ENCODE data around the gene CNNM4. TPM values are rescaled to one million over a fixed set of nuclear protein-coding genes. Genes with fewer than 3 reads are reported as not detected.

The CNNM4 gene
- polyA plus RNA-seq, 5 donors, result 12.4 to 19.0 (median 15.6) TPM

DNA sequence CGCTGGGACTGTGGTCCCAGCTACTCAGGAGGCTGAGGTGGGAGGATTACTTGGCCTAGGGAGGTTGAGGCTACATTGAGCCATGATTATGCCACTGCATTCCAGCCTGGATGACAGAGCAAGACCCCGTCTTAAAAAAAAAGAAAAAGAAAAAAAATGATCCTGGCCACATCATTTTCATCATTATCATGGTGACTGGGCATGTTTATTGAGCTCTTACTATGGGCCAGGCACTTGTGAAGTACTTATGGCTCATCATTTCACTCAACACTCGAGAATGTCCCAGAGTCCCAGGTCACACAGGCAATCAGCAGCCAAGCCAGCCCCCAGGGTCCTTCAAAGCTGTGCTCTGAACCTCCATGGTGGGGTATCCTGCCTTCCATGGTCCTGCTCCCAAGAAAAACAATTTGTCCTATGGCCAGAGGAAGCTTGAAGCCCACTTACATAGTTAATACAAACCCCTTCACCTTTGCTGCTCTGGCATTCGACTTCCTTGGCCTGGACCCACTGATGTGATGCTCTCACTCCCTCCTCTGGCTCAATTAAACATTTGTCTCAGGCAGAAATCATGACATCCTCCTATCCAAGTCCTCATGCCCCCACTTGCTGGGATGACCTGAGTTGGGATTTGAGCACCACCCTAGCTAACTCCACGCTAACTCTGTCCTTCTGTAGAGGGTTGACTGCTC is 3.8 kb upstream of the CNNM4 start:
- no peak for DNase-seq

DNA sequence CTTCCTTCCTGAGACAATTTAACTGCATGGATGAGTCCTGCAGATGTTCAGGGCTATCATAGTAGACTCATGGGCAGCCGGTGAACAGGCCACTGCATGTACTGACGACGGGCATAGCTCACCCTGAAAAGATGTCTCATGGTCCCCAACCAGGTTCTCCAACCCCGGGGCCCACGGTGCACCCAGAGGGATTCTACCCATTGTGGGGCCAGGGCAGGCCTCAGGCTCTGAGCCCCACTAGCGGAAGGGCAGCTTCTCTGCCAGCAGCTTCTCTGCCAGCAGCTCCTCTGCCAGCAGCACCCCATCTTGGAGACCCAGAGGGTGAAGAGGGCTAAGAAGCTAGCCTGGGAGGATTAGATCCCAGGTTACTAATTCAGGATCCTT is 3.2 kb upstream of the CNNM4 start:
- DNase-seq, result no peak

- no peak for DNase-seq
Measured at GRCh38 chr2:96758987-96759386, 1.7 kb upstream of the CNNM4 start.

DNA sequence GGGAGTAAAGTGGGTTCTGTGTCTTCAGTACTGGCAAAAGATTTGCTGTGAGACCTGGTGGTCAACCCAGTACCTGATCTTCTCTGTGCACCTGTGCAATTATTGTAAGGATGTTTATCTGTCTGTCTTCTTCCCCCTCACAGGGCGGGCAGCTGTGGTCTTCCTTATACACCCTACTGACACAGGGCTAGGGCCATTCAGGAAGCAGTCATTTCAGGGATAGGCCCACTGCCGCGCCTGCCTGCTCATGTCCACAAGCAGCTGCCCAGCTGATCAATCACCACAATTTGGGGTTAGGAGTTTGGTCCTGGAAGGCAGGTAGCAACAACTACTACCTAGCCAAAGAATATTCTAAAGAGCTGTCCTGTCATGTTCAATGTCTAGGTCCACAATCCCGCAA is 1.2 kb upstream of the CNNM4 start:
- DNase-seq, result no peak

- DNase-seq, result peak; percentile 39 to 41
Measured at GRCh38 chr2:96760986-96761832, 507 bp downstream of the CNNM4 start.

DNA sequence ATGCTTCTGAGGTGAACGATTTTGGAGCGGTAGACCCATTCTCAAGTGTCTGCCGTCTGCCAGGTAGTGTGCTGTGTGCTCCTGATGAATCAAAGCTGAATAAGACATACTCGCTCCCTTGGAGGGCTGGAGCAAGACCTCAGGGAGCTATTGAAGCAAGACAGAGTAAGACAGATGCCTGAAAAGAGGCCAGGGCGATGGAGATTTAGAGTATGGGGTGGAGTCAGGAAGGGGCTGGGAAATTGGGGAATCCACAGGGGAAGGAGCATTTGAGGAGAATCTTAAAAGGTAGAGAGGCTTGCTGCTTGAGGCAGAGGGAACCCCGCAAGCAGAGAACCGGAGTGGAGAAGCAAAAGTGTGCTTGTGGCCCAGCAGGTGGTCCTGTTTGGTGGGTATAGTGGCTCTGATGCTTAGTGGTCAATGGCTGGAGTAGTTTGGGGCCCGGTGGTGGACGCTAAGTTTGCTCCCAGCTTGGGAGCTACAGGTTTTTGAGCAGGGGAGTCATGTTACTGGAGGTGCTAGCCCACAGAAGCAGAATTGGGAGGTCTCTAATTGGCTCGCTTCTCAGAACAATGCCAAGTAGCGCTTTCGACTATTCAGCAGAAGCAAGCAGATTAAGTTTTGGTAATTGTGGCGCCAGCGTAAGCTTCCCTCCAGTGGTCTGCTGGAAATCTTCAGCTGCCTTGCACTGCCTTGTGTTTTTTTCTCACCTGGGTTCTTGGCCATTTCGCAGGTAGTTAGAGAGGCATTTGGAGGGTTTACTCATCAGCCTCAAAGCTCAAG is 2.0 kb downstream of the CNNM4 start:
- peak in 1 of 2 donors; percentile 22 for DNase-seq

GRCh38 chr2:96763511-96764252 is 3.0 kb downstream of the CNNM4 start:
- peak in 1 of 2 donors; percentile 18 for DNase-seq

DNA sequence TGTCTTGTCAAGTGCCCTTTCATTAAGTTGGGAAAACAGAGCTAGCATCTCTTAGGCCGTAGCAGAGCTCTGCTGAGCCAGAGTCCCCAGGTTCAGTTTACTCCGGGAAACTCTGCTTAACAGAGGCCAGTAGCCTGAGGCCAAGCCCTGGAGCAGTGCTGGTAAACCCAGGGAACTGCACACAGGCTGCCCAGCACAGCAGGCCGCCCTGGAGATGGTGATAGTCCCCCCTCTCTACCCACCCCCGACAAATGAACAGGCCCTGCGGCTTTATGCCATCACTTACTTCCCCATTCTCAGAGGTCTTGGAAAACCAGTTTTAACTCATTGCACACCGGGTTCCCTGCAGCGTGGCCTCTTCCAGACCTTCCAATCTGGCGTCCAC is 3.5 kb downstream of the CNNM4 start:
- no peak for DNase-seq

DNA sequence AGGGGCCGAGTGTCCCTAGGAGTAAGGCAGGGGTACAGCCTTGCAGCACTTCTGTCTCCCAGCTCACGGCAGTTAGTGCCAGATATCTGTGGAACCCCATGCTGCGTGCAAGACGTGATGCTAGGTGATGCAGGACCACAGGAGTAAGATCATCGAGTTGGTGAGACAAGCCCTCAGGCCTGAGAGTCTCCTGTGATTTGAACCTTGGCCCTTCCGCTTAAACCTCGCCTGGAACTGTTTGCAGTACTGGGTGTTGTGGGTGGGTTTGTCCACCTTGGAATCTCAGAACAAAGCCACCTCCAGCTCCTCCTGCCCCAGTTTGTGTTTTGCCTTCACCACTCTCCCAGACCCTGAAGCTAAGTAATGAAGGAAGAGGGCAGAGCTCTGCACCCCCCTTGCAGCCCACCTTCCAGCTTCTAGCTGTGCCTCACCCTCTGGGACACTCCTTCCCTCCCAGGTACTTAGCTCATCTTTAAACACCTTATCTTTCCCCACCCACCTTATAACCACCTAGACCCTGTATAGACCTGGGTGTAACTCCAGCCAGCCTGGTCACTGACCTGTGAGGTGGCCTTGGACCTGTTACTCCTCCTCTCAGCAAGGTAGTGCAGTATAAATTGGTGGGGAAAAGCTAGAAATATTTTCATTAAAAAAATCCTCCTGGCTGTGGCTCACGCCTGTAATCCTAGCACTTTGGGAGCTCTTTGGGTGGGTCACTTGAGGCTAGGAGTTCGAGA is 6.6 kb downstream of the CNNM4 start:
- DNase-seq, result no peak

GRCh38 chr2:96768083-96768561 is 7.4 kb downstream of the CNNM4 start:
- no peak for DNase-seq

GRCh38 chr2:96769814-96770213 is 9.1 kb downstream of the CNNM4 start:
- DNase-seq, result no peak

DNA sequence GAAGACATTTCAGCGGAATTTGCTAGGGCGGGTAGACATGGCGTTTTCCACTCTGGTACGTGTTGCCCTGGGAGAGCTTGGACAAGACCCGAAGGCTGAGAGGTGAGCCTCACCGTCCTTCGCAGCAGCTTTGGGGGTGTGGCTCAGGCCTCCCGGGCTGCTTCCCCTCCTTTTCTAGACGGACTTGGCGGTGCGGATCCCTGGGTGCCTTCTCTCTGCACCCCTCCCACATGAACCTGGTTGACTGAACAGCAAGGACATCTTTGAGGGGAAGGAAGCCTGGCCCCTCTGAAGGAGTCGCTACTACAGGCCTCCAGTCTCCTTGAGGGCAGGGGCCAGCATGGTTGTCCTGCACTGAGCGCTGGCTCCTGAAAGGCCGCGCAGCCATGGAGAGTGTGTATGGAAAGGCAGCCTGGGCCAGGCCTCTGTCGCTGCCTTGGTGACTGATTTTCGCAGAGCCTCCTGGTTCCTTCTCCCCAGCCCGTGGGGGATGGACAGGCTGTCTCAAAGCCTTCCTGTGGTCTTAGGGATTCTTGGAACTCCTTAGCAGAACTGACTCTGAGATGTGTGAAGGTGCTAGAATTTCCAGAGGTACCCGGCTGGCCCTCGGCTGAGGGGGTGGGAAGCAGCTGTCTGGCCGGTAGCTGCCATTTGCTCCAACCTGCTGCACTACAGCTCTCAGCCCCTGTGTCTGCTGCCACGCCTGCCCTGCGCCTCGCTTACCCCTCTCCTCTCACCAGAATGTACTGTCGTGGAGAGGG is 9.9 kb downstream of the CNNM4 start:
- DNase-seq, result no peak

DNA sequence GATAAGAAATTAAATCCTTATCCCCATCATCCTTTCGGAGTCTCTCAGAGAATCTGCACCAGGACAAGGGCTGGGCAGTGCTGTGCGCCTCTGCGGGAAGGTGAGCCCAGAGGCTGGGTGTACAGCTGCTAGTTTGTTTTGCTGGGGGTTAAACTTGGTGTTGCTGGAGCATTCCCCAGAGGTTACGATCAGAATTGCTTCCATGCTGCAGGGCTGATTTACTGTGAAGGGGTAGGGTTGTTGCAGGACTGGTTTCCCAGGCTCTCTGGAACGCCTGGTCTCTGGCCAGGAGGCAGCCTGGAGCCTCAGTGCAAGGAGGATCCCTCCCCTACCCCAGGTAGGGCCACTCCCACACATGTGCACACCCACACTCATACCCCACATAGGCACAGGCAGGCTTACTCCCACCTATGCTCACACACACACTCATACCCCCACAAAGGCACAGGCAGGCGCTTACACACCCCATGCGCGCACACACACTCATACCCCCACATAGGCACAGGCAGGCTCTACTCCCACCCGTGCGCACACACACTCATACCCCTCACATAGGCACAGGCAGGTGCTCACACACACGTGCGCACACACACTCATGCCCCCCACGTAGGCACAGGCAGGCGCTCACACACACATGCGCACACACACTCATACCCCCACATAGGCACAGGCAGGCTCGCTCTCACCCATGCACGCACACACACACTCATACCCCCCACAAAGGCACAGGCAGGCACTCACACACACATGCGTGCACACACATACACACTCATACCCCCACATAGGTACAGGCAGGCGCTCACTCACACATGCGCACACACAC is 11.3 kb downstream of the CNNM4 start:
- peak; percentile 40 to 47 for DNase-seq

GRCh38 chr2:96772903-96773671 is 12.4 kb downstream of the CNNM4 start:
- no peak for DNase-seq

DNA sequence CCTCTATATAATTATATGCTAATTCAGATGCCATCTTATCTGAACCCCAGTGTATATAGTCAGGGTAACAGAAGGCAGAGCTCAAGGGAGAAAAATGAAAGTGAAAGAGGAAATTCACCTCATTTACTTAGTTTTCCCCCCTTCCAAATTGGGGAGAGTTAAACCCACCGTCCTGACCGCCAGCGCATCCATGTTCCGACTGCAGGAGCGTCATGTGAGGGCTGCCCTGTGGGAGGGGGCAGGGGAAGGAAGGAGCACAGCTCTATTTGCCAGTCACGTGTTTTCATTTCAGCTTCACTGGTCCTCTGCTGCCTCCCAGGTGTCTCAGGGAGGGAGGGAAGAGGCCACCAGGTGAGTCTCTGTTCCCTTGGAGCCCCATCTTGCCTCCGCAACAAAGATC is 13.2 kb downstream of the CNNM4 start:
- no peak for DNase-seq

DNA sequence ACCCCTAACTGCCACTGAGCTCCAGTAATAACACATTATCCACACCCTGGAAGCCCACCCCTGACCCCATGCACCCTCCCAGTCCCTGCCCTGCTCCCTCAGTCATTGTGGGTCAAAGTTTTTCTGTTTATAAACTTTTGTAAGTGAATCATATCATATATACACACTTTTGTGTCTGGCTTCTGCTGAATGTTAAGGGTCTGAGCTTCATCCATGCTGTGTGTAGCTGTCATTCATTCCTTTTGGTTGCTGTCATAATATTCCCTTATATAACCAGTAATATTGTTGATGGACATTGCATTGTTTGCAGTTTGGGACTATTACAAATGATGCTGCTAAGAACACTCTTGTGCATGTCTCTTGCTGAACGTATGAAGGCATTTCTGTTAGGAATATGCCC is 14.5 kb downstream of the CNNM4 start:
- DNase-seq, result no peak

DNA sequence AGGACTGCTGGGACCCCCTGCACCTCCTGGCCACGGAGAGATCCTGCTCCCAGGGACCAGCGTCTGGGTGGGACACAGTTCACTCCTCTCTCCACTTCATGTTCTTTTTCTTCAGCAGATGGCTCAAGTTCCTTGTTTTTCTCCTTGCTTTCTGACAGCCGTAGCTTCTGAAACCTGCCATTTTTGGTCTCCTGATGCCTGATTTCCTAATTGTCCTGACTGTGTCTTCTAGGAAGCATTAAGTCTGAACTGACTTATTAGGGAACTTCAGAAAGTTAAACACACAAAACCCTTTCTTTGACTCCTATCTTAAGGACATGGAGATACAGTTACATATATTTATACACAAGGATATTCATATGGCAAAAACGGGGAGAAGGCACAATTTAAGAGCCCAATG is 22.7 kb downstream of the CNNM4 start:
- DNase-seq, result no peak

GRCh38 chr2:96787411-96787810 is 26.7 kb downstream of the CNNM4 start:
- no peak for DNase-seq
